ENCODE measurements around the gene NLRP4.

- no peak for TF ChIP-seq ZNF70 (CRISPR knock-in tag; IDR thresholded peaks at IDR 0.05)
- no peak for TF ChIP-seq BACH2 (CRISPR knock-in tag; IDR thresholded peaks at IDR 0.05; ENCODE audit: borderline replicate concordance)
- TF ChIP-seq PATZ1 (CRISPR knock-in tag; IDR thresholded peaks at IDR 0.05; ENCODE audit: borderline replicate concordance) = no peak
- no peak for TF ChIP-seq RARB (CRISPR knock-in tag; IDR thresholded peaks at IDR 0.05)
- TF ChIP-seq ZC3H10 (CRISPR knock-in tag; IDR thresholded peaks at IDR 0.05) = no peak
- no peak for TF ChIP-seq CREB5 (CRISPR knock-in tag; IDR thresholded peaks at IDR 0.05; ENCODE audit: low read depth)
- no peak for TF ChIP-seq ARNTL (CRISPR knock-in tag; IDR thresholded peaks at IDR 0.05; ENCODE audit: borderline replicate concordance, low read depth)
- TF ChIP-seq ZNF8 (CRISPR knock-in tag; IDR thresholded peaks at IDR 0.05) = no peak
Observed at GRCh38 chr19:55812449-55812848, 23.9 kb upstream of the NLRP4 start.

Measured in SK-N-SH treated with all-trans-retinoic acid at 6 μM for 48 hours (cell line).